GM21515 (cell line): ENCODE results near the gene SLC25A15.
"Not testable (repeated sequence)": the region's sequence is repeated elsewhere in the genome, so short reads cannot be mapped to it uniquely, and the experiment has no call there.

ENCODE experiments used
- ATAC-seq: cut with Tn5 transposase; IDR thresholded peaks from one replicate; pipeline ENCODE4 v1.9.1; 2021; ENCODE audit not compliant: unreplicated experiment

The SLC25A15 gene

GRCh38 chr13:40780822-40781401 is 8.5 kb upstream of the SLC25A15 start:
- no peak for ATAC-seq

DNA sequence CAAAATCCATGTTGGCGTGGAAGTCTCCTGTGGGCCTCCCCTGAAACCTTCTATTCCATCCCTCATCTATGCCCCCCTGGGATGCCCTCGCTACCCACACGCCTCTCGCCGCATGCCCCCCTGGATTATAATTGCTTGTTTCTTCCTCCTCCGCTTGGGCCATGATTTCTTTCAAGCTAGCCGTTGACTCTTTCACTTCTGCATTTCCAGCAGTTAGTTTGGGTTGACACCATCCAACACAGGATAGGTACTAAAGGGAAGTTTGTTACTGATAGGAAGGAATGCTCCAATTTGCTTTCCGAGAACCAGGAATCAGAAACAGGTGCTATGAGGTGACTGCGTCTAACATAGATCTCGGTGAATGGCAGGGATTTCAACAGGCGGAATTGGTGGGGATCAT is 7.7 kb upstream of the SLC25A15 start:
- ATAC-seq, result no peak

GRCh38 chr13:40782971-40783370 is 6.4 kb upstream of the SLC25A15 start:
- not testable (repeated sequence) for ATAC-seq

- no peak for ATAC-seq
Measured at GRCh38 chr13:40784540-40784939, 4.9 kb upstream of the SLC25A15 start.

DNA sequence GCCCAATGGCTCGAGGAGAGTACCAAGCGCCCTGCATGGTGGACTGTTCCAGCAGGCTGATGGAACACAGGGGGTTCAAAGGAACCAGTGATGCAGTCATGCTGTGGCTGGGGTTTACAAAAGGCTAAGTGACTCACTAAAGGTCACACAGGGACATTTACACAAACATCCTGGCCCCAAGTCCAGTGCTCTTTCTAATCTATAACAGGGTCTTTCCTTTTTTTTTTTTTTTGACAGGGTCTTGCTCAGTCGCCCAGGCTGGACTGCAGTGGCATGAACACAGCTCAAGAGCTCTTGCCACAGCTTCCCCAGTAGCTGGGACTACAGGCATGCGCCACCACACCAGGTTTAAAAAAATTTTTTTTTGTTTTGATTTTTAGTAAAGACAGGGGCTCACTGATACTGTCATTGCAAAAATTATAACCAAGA is 2.8 kb upstream of the SLC25A15 start:
- no peak for ATAC-seq

DNA sequence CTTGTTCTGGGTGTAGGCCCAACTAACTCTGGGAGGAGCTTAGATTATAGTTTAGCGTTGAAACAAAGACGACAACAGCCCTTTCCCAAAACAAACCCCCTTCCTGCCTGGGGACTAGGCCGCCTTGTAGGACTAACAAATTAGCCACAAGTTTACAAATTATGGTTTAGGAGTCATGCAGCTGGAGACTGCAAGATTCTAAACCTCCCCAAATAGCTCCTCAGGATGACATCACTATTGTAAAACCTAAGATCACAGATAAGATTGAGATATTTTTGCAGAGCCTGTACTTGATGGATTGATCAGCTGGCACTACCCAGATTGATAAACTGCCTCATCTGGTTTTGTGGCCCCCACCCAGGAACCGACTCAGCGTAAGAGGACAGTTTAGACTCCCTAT is 2.3 kb upstream of the SLC25A15 start:
- ATAC-seq, result no peak

- ATAC-seq, result not testable (repeated sequence)
Measured at GRCh38 chr13:40788540-40789274, 704 bp upstream of the SLC25A15 start.

GRCh38 chr13:40790154-40790616 is 774 bp downstream of the SLC25A15 start:
- ATAC-seq, result no peak

DNA sequence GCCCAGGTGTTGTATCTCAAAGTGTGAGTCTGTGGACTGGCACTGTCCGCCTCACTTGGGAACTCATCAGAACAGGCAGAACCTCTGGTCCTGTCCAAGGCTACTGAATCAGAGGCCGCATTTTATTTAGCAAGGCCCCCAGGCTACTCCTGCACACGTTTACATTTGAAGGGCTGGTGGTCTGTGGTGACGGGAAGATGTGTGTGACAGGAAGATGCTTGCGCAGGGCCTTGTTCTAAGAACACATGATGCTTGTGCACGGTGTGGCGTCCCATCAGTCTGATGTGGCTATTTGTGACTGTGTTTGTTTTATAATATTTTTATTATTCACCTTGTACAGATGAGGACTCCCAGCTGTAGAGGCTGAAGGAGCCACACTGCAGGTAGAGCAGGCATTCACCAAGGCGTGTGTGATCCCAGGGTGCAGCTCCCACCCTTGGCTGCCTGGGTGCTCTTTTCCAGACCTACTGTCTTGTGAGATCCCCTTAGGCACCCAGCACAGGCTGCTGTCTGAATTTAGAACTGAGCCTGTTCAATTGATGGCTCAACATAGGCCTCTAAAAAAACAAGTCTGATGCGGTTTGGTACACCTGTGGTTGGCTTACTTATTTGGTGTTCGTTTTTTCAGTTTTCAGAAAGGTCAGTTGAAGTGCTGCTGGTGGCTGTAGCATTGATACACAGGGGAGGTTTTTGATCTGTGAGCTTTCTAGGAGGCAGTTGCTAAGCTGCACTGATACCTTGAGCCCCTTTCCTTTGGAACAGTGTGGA is 3.1 kb downstream of the SLC25A15 start:
- ATAC-seq, result no peak

GRCh38 chr13:40793339-40793738 is 3.9 kb downstream of the SLC25A15 start:
- ATAC-seq, result no peak

- ATAC-seq, result no peak
Measured at GRCh38 chr13:40794414-40795368, 5.3 kb downstream of the SLC25A15 start.

GRCh38 chr13:40796649-40797048 is 7.2 kb downstream of the SLC25A15 start:
- ATAC-seq, result no peak

- ATAC-seq, result no peak
Measured at GRCh38 chr13:40798380-40798779, 9.0 kb downstream of the SLC25A15 start.

- ATAC-seq, result no peak
Measured at GRCh38 chr13:40799508-40799907, 10.1 kb downstream of the SLC25A15 start.

GRCh38 chr13:40800559-40800958 is 11.1 kb downstream of the SLC25A15 start:
- no peak for ATAC-seq

- ATAC-seq, result no peak
Measured at GRCh38 chr13:40801255-40802217, 12.1 kb downstream of the SLC25A15 start.

DNA sequence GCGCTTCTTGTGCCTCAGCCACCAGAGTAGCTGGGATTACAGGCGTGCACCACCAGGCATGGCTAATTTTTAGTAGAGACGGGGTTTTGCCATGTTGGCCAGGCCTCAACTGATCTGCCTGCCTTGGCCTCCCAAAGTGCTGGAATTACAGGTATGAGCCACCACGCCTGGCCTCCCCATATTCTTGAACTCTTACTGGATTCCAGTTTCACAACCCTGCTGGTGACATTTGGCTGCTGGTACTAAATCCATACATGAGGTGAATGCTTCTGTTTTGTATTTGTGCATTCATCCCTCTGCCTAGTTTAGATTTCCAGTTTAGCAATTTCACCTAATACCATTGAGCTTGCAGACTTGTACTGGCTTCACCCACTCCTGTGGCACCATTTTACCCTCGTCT is 13.9 kb downstream of the SLC25A15 start:
- no peak for ATAC-seq

- ATAC-seq, result no peak
Measured at GRCh38 chr13:40806241-40806640, 16.8 kb downstream of the SLC25A15 start.

DNA sequence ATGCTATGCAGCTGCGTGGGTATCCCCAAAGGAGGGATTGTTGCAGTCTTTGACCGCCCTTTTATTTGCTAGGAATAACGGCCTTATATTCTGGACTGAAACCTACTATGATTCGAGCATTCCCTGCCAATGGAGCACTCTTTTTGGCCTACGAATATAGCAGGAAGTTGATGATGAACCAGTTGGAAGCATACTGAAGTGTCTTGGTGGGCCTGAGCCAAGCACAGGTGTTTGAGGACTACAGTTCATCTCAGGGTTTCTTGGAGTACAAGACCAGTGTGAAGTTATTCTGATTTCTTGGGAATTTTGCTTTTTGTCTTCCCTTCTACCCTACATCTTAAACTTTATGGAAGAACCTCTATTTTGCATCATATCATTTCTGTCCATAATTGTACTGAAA is 20.1 kb downstream of the SLC25A15 start:
- no peak for ATAC-seq

DNA sequence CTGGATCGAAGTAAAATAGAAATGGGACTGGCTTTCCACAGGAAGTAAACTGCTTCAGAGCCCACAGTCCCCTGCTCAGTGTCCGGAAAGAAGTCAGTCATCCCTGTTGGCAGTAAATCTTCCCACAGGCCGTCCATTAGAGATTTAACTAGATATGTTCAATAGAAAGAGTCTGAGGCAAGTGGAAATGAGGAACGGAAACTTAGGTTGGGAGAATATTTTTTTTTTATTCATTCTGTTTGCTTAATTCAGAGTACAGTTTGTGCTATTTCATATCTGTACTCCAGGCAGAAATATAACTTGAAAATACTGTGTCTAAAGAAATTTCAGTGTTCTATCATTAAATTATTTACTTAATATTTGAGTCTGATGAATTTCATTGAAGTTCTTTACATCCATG is 22.7 kb downstream of the SLC25A15 start:
- no peak for ATAC-seq
